ENCODE measurements around the gene AGAP2. TPM values are rescaled to one million over a fixed set of nuclear protein-coding genes. Genes with fewer than 3 reads are reported as not detected.

Gene AGAP2
- total RNA-seq, 1 donor from 2014 or later, result 0.14 TPM

DNA sequence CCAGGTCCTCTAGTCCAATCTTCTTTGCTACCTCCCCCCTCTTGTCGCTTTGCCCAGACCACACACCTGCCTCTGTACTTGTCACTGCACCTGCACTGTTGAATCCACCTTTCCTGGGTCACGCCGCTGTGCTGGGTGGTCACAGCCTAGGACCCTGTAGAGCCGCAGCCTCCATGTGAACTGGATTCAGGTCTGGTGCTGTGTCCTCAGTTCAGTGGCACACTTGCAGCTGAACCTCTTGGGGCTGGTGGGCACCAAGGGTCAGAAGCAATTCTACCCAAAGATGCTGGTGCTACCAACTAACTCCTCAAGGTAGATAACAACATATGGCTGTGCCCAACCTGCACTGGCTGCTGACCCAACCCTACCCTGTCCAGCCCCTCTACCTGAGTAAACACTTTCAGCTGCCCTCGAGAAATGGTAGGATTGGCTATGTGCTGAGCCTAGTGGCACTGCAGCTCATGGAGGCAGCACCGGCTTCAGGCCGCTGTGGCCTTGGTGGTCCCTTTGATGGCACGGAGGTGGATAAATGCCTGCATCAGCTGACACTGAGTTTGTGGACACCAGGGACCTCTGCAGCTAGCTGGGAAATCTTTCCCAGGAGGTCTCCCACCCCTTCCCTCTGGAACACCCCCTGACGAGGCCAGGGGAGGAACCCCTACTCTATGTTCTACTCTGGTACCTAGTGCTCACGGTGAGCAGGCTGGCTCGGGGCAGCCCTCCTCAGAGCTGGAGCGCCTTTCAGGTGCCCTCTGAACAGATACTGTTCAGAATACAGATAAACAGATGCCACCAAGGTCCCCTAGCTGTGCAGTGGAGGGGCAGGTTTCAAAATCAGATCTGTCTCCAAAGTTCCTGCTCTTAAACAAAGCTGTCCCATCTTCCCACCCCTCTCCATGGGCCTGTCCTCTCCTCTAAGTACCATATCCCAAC is 14.3 kb downstream of the AGAP2 start:
- H3K27ac ChIP-seq (ENCODE audit: low read depth, low read length), result no peak overlapping the region
- no peaks in the 10 kb centered on the region for H3K79me2 ChIP-seq (ENCODE audit: insufficient read depth, low read length)
- Mint-ChIP-seq H3K9me3 (ENCODE audit: unreplicated experiment) (peaks cover 11% of the 10 kb centered on the region), H3K36me3 (ENCODE audit: low read depth, unreplicated experiment) (peaks cover 19% of the 10 kb centered on the region), H3K27me3 (ENCODE audit: low read depth, unreplicated experiment) (peaks cover 51% of the 10 kb centered on the region), H3K4me3 (ENCODE audit: unreplicated experiment) (no peak overlapping the region), H3K27ac (ENCODE audit: unreplicated experiment) (no peak overlapping the region), H3K4me1 (ENCODE audit: low read depth, unreplicated experiment) (no peaks in the 10 kb centered on the region)
- no peak overlapping the region for H2AFZ ChIP-seq (ENCODE audit: low read depth, low read length)
- no peak overlapping the region for H3K9ac ChIP-seq (ENCODE audit: low read length)
- H3K36me3 ChIP-seq (ENCODE audit: insufficient read depth, low read length), result peaks cover 12% of the 10 kb centered on the region
- H3K4me1 ChIP-seq (ENCODE audit: insufficient read depth, low read length), result peaks cover 7% of the 10 kb centered on the region
- H3K4me3 ChIP-seq (ENCODE audit: insufficient read depth, low read depth, low read length), result no peak overlapping the region
- H3K9me3 ChIP-seq (ENCODE audit: insufficient read depth, low read depth, low read length), result no peaks in the 10 kb centered on the region
- TF ChIP-seq, protein P1, sequence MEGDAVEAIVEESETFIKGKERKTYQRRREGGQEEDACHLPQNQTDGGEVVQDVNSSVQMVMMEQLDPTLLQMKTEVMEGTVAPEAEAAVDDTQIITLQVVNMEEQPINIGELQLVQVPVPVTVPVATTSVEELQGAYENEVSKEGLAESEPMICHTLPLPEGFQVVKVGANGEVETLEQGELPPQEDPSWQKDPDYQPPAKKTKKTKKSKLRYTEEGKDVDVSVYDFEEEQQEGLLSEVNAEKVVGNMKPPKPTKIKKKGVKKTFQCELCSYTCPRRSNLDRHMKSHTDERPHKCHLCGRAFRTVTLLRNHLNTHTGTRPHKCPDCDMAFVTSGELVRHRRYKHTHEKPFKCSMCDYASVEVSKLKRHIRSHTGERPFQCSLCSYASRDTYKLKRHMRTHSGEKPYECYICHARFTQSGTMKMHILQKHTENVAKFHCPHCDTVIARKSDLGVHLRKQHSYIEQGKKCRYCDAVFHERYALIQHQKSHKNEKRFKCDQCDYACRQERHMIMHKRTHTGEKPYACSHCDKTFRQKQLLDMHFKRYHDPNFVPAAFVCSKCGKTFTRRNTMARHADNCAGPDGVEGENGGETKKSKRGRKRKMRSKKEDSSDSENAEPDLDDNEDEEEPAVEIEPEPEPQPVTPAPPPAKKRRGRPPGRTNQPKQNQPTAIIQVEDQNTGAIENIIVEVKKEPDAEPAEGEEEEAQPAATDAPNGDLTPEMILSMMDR (IDR thresholded peaks at IDR 0.05; ENCODE audit: insufficient read depth, low read depth, low read length), result no peak
- TF ChIP-seq EZH2 (IDR thresholded peaks at IDR 0.05; ENCODE audit: insufficient read depth, low read length), result no peak
- H4K20me1 ChIP-seq (ENCODE audit: insufficient read depth, low read length), result peaks cover 5% of the 10 kb centered on the region
- DNase-seq (ENCODE audit: low read depth) (no peak), FAIRE-seq (no peak)
- H3K4me2 ChIP-seq (ENCODE audit: low read length), result no peak overlapping the region
- peaks cover 15% of the 10 kb centered on the region for H3K27me3 ChIP-seq (ENCODE audit: insufficient read depth, low read length)

DNA sequence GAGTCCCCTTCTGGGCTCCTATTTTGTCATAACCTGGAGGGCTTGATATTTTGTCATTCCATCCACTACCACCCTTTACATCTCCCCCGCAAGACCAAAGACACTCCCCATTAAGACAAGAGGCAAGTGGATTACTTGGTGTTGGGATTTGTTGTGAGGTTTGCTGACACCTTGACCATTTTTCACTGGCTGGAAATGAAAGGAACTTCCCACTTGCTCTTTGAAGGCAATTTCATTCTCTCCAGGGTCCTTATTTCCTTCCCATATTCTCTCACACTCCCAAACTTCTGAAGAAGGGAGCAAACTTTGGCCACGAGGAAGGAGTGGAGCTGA is 14.9 kb downstream of the AGAP2 start:
- no peak overlapping the region for H3K9ac ChIP-seq (ENCODE audit: low read length)
- peaks cover 23% of the 10 kb centered on the region for H3K36me3 Mint-ChIP-seq (ENCODE audit: low read depth, unreplicated experiment)
- H2AFZ ChIP-seq (ENCODE audit: low read depth, low read length), result no peak overlapping the region
- no peak overlapping the region for H3K4me3 ChIP-seq (ENCODE audit: insufficient read depth, low read depth, low read length)
- H3K4me1 Mint-ChIP-seq (ENCODE audit: low read depth, unreplicated experiment), result no peaks in the 10 kb centered on the region
- H3K9me3 Mint-ChIP-seq (ENCODE audit: unreplicated experiment), result peaks cover 11% of the 10 kb centered on the region
- TF ChIP-seq, protein P1 (IDR thresholded peaks at IDR 0.05; ENCODE audit: insufficient read depth, low read depth, low read length), result no peak
- no peak for TF ChIP-seq EZH2 (IDR thresholded peaks at IDR 0.05; ENCODE audit: insufficient read depth, low read length)
- no peak overlapping the region for H3K27ac Mint-ChIP-seq (ENCODE audit: unreplicated experiment)
- peaks cover 7% of the 10 kb centered on the region for H3K4me1 ChIP-seq (ENCODE audit: insufficient read depth, low read length)
- peaks cover 18% of the 10 kb centered on the region for H3K36me3 ChIP-seq (ENCODE audit: insufficient read depth, low read length)
- peaks cover 46% of the 10 kb centered on the region for H3K27me3 Mint-ChIP-seq (ENCODE audit: low read depth, unreplicated experiment)
- H3K27ac ChIP-seq (ENCODE audit: low read depth, low read length), result no peak overlapping the region
- FAIRE-seq (no peak), DNase-seq (ENCODE audit: low read depth) (no peak)
- peaks cover 5% of the 10 kb centered on the region for H4K20me1 ChIP-seq (ENCODE audit: insufficient read depth, low read length)
- H3K4me2 ChIP-seq (ENCODE audit: low read length), result no peak overlapping the region
- no peak overlapping the region for H3K4me3 Mint-ChIP-seq (ENCODE audit: unreplicated experiment)
- peaks cover 15% of the 10 kb centered on the region for H3K27me3 ChIP-seq (ENCODE audit: insufficient read depth, low read length)
- no peaks in the 10 kb centered on the region for H3K9me3 ChIP-seq (ENCODE audit: insufficient read depth, low read depth, low read length)
- H3K79me2 ChIP-seq (ENCODE audit: insufficient read depth, low read length), result no peaks in the 10 kb centered on the region
